Measurements from ENCODE around the gene MRPL22.
"Not testable (repeated sequence)": the region's sequence is repeated elsewhere in the genome, so short reads cannot be mapped to it uniquely, and the experiment has no call there.

Gene MRPL22

GRCh38 chr5:154956712-154957111 lies 15.8 kb downstream of the MRPL22 start:
- H3K36me3 Mint-ChIP-seq (ENCODE audit: low read depth): peaks cover 23% of the 10 kb centered on the region
- no peaks in the 10 kb centered on the region for H3K4me1 Mint-ChIP-seq (ENCODE audit: low read depth)
- no peaks in the 10 kb centered on the region for H3K9me3 Mint-ChIP-seq
- H3K27ac Mint-ChIP-seq: no peak overlapping the region
- H3K27me3 Mint-ChIP-seq (ENCODE audit: low read depth): no peaks in the 10 kb centered on the region
- DNase-seq (ENCODE audit: low spot score): no peak
- no peak overlapping the region for H3K4me3 Mint-ChIP-seq

GRCh38 chr5:154962494-154962893 lies 21.6 kb downstream of the MRPL22 start:
- H3K9me3 Mint-ChIP-seq: no peaks in the 10 kb centered on the region
- DNase-seq (ENCODE audit: low spot score): no peak
- peaks cover 4% of the 10 kb centered on the region for H3K4me1 Mint-ChIP-seq (ENCODE audit: low read depth)
- H3K27ac Mint-ChIP-seq: no peak overlapping the region
- no peak overlapping the region for H3K4me3 Mint-ChIP-seq
- no peaks in the 10 kb centered on the region for H3K27me3 Mint-ChIP-seq (ENCODE audit: low read depth)
- H3K36me3 Mint-ChIP-seq (ENCODE audit: low read depth): peaks cover 25% of the 10 kb centered on the region

- DNase-seq (ENCODE audit: low spot score): no peak
- Mint-ChIP-seq H3K27ac (no peak overlapping the region), H3K4me3 (no peak overlapping the region), H3K4me1 (ENCODE audit: low read depth) (peaks cover 4% of the 10 kb centered on the region), H3K27me3 (ENCODE audit: low read depth) (no peaks in the 10 kb centered on the region), H3K9me3 (no peaks in the 10 kb centered on the region), H3K36me3 (ENCODE audit: low read depth) (peaks cover 20% of the 10 kb centered on the region)
Observed at GRCh38 chr5:154966081-154966841, 25.4 kb downstream of the MRPL22 start.

- Mint-ChIP-seq H3K4me1 (ENCODE audit: low read depth) (peaks cover 4% of the 10 kb centered on the region), H3K27me3 (ENCODE audit: low read depth) (no peaks in the 10 kb centered on the region), H3K27ac (no peak overlapping the region), H3K9me3 (no peaks in the 10 kb centered on the region), H3K36me3 (ENCODE audit: low read depth) (peaks cover 20% of the 10 kb centered on the region), H3K4me3 (no peak overlapping the region)
- DNase-seq (ENCODE audit: low spot score): no peak
Observed at GRCh38 chr5:154966874-154967273, 26.0 kb downstream of the MRPL22 start.

GRCh38 chr5:154967421-154968024 lies 26.6 kb downstream of the MRPL22 start:
- H3K4me3 Mint-ChIP-seq: no peak overlapping the region
- no peak for DNase-seq (ENCODE audit: low spot score)
- no peaks in the 10 kb centered on the region for H3K27me3 Mint-ChIP-seq (ENCODE audit: low read depth)
- H3K4me1 Mint-ChIP-seq (ENCODE audit: low read depth): peaks cover 4% of the 10 kb centered on the region
- H3K9me3 Mint-ChIP-seq: no peaks in the 10 kb centered on the region
- H3K36me3 Mint-ChIP-seq (ENCODE audit: low read depth): peaks cover 20% of the 10 kb centered on the region
- no peak overlapping the region for H3K27ac Mint-ChIP-seq

- Mint-ChIP-seq H3K27ac (no peak overlapping the region), H3K9me3 (no peaks in the 10 kb centered on the region), H3K4me3 (no peak overlapping the region), H3K4me1 (ENCODE audit: low read depth) (peaks cover 4% of the 10 kb centered on the region), H3K27me3 (ENCODE audit: low read depth) (no peaks in the 10 kb centered on the region), H3K36me3 (ENCODE audit: low read depth) (peaks cover 17% of the 10 kb centered on the region)
- no peak for DNase-seq (ENCODE audit: low spot score)
Observed at GRCh38 chr5:154968953-154969352, 28.1 kb downstream of the MRPL22 start.

- H3K36me3 Mint-ChIP-seq (ENCODE audit: low read depth): peaks cover 14% of the 10 kb centered on the region
- no peaks in the 10 kb centered on the region for H3K27me3 Mint-ChIP-seq (ENCODE audit: low read depth)
- DNase-seq (ENCODE audit: low spot score): no peak
- H3K4me1 Mint-ChIP-seq (ENCODE audit: low read depth): peaks cover 3% of the 10 kb centered on the region
- H3K9me3 Mint-ChIP-seq: no peaks in the 10 kb centered on the region
- H3K27ac Mint-ChIP-seq: no peak overlapping the region
- no peak overlapping the region for H3K4me3 Mint-ChIP-seq
Observed at GRCh38 chr5:154970759-154971158, 29.9 kb downstream of the MRPL22 start.

GRCh38 chr5:154971501-154971900 lies 30.6 kb downstream of the MRPL22 start:
- Mint-ChIP-seq H3K4me1 (ENCODE audit: low read depth) (no peaks in the 10 kb centered on the region), H3K4me3 (no peak overlapping the region), H3K27ac (no peak overlapping the region), H3K36me3 (ENCODE audit: low read depth) (peaks cover 10% of the 10 kb centered on the region), H3K9me3 (no peaks in the 10 kb centered on the region), H3K27me3 (ENCODE audit: low read depth) (no peaks in the 10 kb centered on the region)
- no peak for DNase-seq (ENCODE audit: low spot score)

- Mint-ChIP-seq H3K27me3 (ENCODE audit: low read depth) (no peaks in the 10 kb centered on the region), H3K36me3 (ENCODE audit: low read depth) (peaks cover 5% of the 10 kb centered on the region), H3K9me3 (no peaks in the 10 kb centered on the region), H3K4me1 (ENCODE audit: low read depth) (no peaks in the 10 kb centered on the region), H3K4me3 (no peak overlapping the region), H3K27ac (no peak overlapping the region)
- no peak for DNase-seq (ENCODE audit: low spot score)
Observed at GRCh38 chr5:154972476-154973080, 31.7 kb downstream of the MRPL22 start.

GRCh38 chr5:154976082-154976481 lies 35.2 kb downstream of the MRPL22 start:
- DNase-seq (ENCODE audit: low spot score); H3K27me3 Mint-ChIP-seq (ENCODE audit: low read depth); H3K27ac Mint-ChIP-seq; H3K4me1 Mint-ChIP-seq (ENCODE audit: low read depth); H3K4me3 Mint-ChIP-seq; H3K36me3 Mint-ChIP-seq (ENCODE audit: low read depth); H3K9me3 Mint-ChIP-seq: not testable (repeated sequence)

GRCh38 chr5:154977409-154977808 lies 36.5 kb downstream of the MRPL22 start:
- Mint-ChIP-seq H3K27ac (no peak overlapping the region), H3K4me3 (no peak overlapping the region), H3K9me3 (no peaks in the 10 kb centered on the region), H3K27me3 (ENCODE audit: low read depth) (no peaks in the 10 kb centered on the region), H3K36me3 (ENCODE audit: low read depth) (peaks cover 2% of the 10 kb centered on the region), H3K4me1 (ENCODE audit: low read depth) (no peaks in the 10 kb centered on the region)
- DNase-seq (ENCODE audit: low spot score): no peak

- not testable (repeated sequence) for H3K4me1 Mint-ChIP-seq (ENCODE audit: low read depth); DNase-seq (ENCODE audit: low spot score); H3K4me3 Mint-ChIP-seq; H3K27me3 Mint-ChIP-seq (ENCODE audit: low read depth); H3K9me3 Mint-ChIP-seq; H3K27ac Mint-ChIP-seq; H3K36me3 Mint-ChIP-seq (ENCODE audit: low read depth)
Observed at GRCh38 chr5:154978294-154978693, 37.4 kb downstream of the MRPL22 start.

GRCh38 chr5:154984946-154985516 lies 44.2 kb downstream of the MRPL22 start:
- H3K4me1 Mint-ChIP-seq (ENCODE audit: low read depth): no peaks in the 10 kb centered on the region
- H3K36me3 Mint-ChIP-seq (ENCODE audit: low read depth): no peaks in the 10 kb centered on the region
- no peak overlapping the region for H3K27ac Mint-ChIP-seq
- H3K4me3 Mint-ChIP-seq: no peak overlapping the region
- peaks cover 12% of the 10 kb centered on the region for H3K27me3 Mint-ChIP-seq (ENCODE audit: low read depth)
- no peak for DNase-seq (ENCODE audit: low spot score)
- H3K9me3 Mint-ChIP-seq: no peaks in the 10 kb centered on the region

GRCh38 chr5:154986151-154986550 lies 45.3 kb downstream of the MRPL22 start:
- no peak overlapping the region for H3K4me3 Mint-ChIP-seq
- H3K9me3 Mint-ChIP-seq: no peaks in the 10 kb centered on the region
- H3K27me3 Mint-ChIP-seq (ENCODE audit: low read depth): peaks cover 12% of the 10 kb centered on the region
- H3K36me3 Mint-ChIP-seq (ENCODE audit: low read depth): no peaks in the 10 kb centered on the region
- H3K4me1 Mint-ChIP-seq (ENCODE audit: low read depth): no peaks in the 10 kb centered on the region
- no peak overlapping the region for H3K27ac Mint-ChIP-seq
- no peak for DNase-seq (ENCODE audit: low spot score)

Data from T-helper 2 cell treated with Interferon-gamma antibody and Interleukin-4, amounts not matched to agents 5 μg/mL and 100 μg/mL, for 36 hours (primary cell).